H9 (cell line): ENCODE results near the gene DENND1A. TPM values are rescaled to one million over a fixed set of nuclear protein-coding genes. Genes with fewer than 3 reads are reported as not detected.

ENCODE experiments used
- DNase-seq: peaks from one replicate; pipeline ENCODE4 v3.0.0-alpha.2; 2017
- H2AFZ ChIP-seq: one replicate; pipeline ENCODE4 v1.6.1; 2013; ENCODE audit warnings: mild to moderate bottlenecking, low read length, control low read depth, moderate library complexity
- H2AK5ac ChIP-seq: 2 replicates; pipeline ENCODE4 v1.6.1; 2013; ENCODE audit warnings: low read length, control low read depth, mixed read lengths; ENCODE audit not compliant: insufficient read length
- H2BK120ac ChIP-seq: one replicate; pipeline ENCODE4 v1.6.1; 2013; ENCODE audit warnings: low read depth, mild to moderate bottlenecking, low read length, control low read depth, inconsistent platforms; ENCODE audit not compliant: poor library complexity, severe bottlenecking
- H2BK12ac ChIP-seq: 2 replicates; pipeline ENCODE4 v1.6.1; 2013; ENCODE audit warnings: low read length, control low read depth, mixed read lengths, low read depth; ENCODE audit not compliant: insufficient read length
- H2BK15ac ChIP-seq: 2 replicates; pipeline ENCODE4 v1.6.1; 2013; ENCODE audit warnings: low read depth, low read length, control low read depth
- H2BK20ac ChIP-seq: one replicate; pipeline ENCODE4 v1.6.1; 2013; ENCODE audit warnings: low read depth, mild to moderate bottlenecking, low read length, control low read depth, inconsistent platforms; ENCODE audit not compliant: poor library complexity, severe bottlenecking
- H2BK5ac ChIP-seq: 2 replicates; pipeline ENCODE4 v1.6.1; 2013; ENCODE audit warnings: low read length, control low read depth, mixed read lengths; ENCODE audit not compliant: insufficient read length
- H3K14ac ChIP-seq: 2 replicates; pipeline ENCODE4 v1.6.1; 2013; ENCODE audit warnings: low read length, control low read depth; ENCODE audit not compliant: insufficient read depth
- H3K18ac ChIP-seq: 2 replicates; pipeline ENCODE4 v1.6.1; 2013; ENCODE audit warnings: low read depth, mild to moderate bottlenecking, mixed read lengths, low read length, control low read depth; ENCODE audit not compliant: insufficient read length
- H3K23ac ChIP-seq: 2 replicates; pipeline ENCODE4 v1.6.1; 2013; ENCODE audit warnings: low read length, control low read depth, mixed read lengths, low read depth; ENCODE audit not compliant: insufficient read length
- H3K23me2 ChIP-seq: 2 replicates; pipeline ENCODE4 v1.6.1; 2013; ENCODE audit warnings: low read depth, mild to moderate bottlenecking, mixed read lengths, low read length, control low read depth; ENCODE audit not compliant: insufficient read length, poor library complexity, severe bottlenecking
- H3K27ac ChIP-seq: 2 replicates; pipeline ENCODE4 v1.5.1; 2013; ENCODE audit warnings: low read length, control low read depth, mixed read lengths, low read depth; ENCODE audit not compliant: insufficient read length
- H3K27me3 ChIP-seq: 2 replicates; pipeline ENCODE4 v1.6.1; 2013; ENCODE audit warnings: low read length, control low read depth, inconsistent platforms; ENCODE audit not compliant: insufficient read depth
- H3K4ac ChIP-seq: 2 replicates; pipeline ENCODE4 v1.6.1; 2013; ENCODE audit warnings: low read depth, mild to moderate bottlenecking, control low read depth, inconsistent platforms, low read length, moderate library complexity
- H3K4me1 ChIP-seq: 2 replicates; pipeline ENCODE4 v1.6.1; 2013; ENCODE audit warnings: low read length, control low read depth, inconsistent platforms; ENCODE audit not compliant: insufficient read depth
- H3K4me2 ChIP-seq: 2 replicates; pipeline ENCODE4 v1.6.1; 2013; ENCODE audit warnings: low read length, control low read depth, mixed read lengths; ENCODE audit not compliant: insufficient read length, insufficient read depth
- H3K56ac ChIP-seq: 2 replicates; pipeline ENCODE4 v1.6.1; 2013; ENCODE audit warnings: low read depth, mild to moderate bottlenecking, mixed read lengths, low read length, control low read depth; ENCODE audit not compliant: insufficient read length
- H3K79me1 ChIP-seq: 2 replicates; pipeline ENCODE4 v1.6.1; 2013; ENCODE audit warnings: low read depth, mild to moderate bottlenecking, moderate library complexity, low read length, control low read depth, inconsistent platforms; ENCODE audit not compliant: insufficient read depth, poor library complexity, severe bottlenecking
- H3K79me2 ChIP-seq: 2 replicates; pipeline ENCODE4 v1.6.1; 2013; ENCODE audit warnings: low read length, control low read depth, inconsistent platforms; ENCODE audit not compliant: insufficient read depth
- H3K9ac ChIP-seq: 2 replicates; pipeline ENCODE4 v1.6.1; 2013; ENCODE audit warnings: low read length, control low read depth, mixed read lengths; ENCODE audit not compliant: insufficient read length; ENCODE audit errors: extremely low read depth
- H3K9me3 ChIP-seq: one replicate; pipeline ENCODE4 v1.6.1; 2013; ENCODE audit warnings: low read depth, low read length, inconsistent platforms; ENCODE audit not compliant: control insufficient read depth
- H3T11ph ChIP-seq: one replicate; pipeline ENCODE4 v1.6.1; 2013; ENCODE audit warnings: mild to moderate bottlenecking, low read length, control low read depth, inconsistent platforms
- H4K20me1 ChIP-seq: one replicate; pipeline ENCODE4 v1.6.1; 2013; ENCODE audit not compliant: control insufficient read depth, insufficient read length, insufficient read depth
- H4K5ac ChIP-seq: 2 replicates; pipeline ENCODE4 v1.6.1; 2013; ENCODE audit warnings: low read depth, mild to moderate bottlenecking, mixed read lengths, low read length, control low read depth; ENCODE audit not compliant: insufficient read length
- H4K8ac ChIP-seq: replicated peaks from 2 replicates; pipeline ENCODE4 v1.6.1; 2013; ENCODE audit warnings: low read length, control low read depth, mixed read lengths, low read depth; ENCODE audit not compliant: insufficient read length
- H4K91ac ChIP-seq: 2 replicates; pipeline ENCODE4 v1.6.1; 2013; ENCODE audit warnings: low read depth, mild to moderate bottlenecking, moderate library complexity, mixed read lengths, low read length, control low read depth; ENCODE audit not compliant: insufficient read length
- H3K27ac Mint-ChIP-seq, 3 experiments: 2 replicates in 2 of 3; 3 replicates in 1 of 3; pipeline ENCODE4 v1.8.0; 2020 to 2021; ENCODE audit warnings: mixed read lengths in 3 of 3, mild to moderate bottlenecking in 1 of 3, moderate library complexity in 1 of 3
- H3K27me3 Mint-ChIP-seq: 2 replicates; pipeline ENCODE4 v1.8.0; 2021; ENCODE audit warnings: low read depth, mild to moderate bottlenecking, moderate library complexity, mixed read lengths
- H3K36me3 Mint-ChIP-seq, 3 experiments: 2 replicates in 2 of 3; 3 replicates in 1 of 3; pipeline ENCODE4 v1.8.0; 2020 to 2021; ENCODE audit warnings: low read depth in 3 of 3, mixed read lengths in 3 of 3; ENCODE audit not compliant: insufficient read depth in 1 of 3
- H3K4me1 Mint-ChIP-seq, 2 experiments: 2 replicates each; pipeline ENCODE4 v1.8.0; 2020; ENCODE audit warnings: mixed read lengths in 2 of 2
- H3K4me3 Mint-ChIP-seq, 2 experiments: 2 replicates in 1 of 2; 3 replicates in 1 of 2; pipeline ENCODE4 v1.8.0; 2020 to 2021; ENCODE audit warnings: mild to moderate bottlenecking in 2 of 2, mixed read lengths in 2 of 2, moderate library complexity in 1 of 2
- H3K9me3 Mint-ChIP-seq, 2 experiments: 2 replicates in 1 of 2; 3 replicates in 1 of 2; pipeline ENCODE4 v1.8.0; 2020; ENCODE audit warnings: mild to moderate bottlenecking in 2 of 2, mixed read lengths in 2 of 2, moderate library complexity in 1 of 2
- WGBS: extraction: QIAGEN DNeasy Blood & Tissue Kit; methylation state at CpG from one replicate; pipeline ENCODE4 v1.1.7; 2013; ENCODE audit warnings: missing lambda C conversion rate, low lambda C conversion rate, mixed read lengths; ENCODE audit not compliant: insufficient read length; ENCODE audit errors: extremely low coverage; 5-methylcytosine and 5-hydroxymethylcytosine counted together
- total RNA-seq: library from RNA; stranded (reverse); gene quantifications from 2 replicates; pipeline ENCODE4 v1.2.1, GENCODE V29; 2021
- TF ChIP-seq, protein P1 (sequence below): fragments of 200-600 bp; sonication (generic); conservative IDR thresholded peaks from 3 replicates; pipeline ENCODE4 v1.8.0; 2021; ENCODE audit warnings: antibody characterized with exemption, mild to moderate bottlenecking

Gene DENND1A
- total RNA-seq, 1 experiment from 2014 or later = 20.4 TPM

DNA sequence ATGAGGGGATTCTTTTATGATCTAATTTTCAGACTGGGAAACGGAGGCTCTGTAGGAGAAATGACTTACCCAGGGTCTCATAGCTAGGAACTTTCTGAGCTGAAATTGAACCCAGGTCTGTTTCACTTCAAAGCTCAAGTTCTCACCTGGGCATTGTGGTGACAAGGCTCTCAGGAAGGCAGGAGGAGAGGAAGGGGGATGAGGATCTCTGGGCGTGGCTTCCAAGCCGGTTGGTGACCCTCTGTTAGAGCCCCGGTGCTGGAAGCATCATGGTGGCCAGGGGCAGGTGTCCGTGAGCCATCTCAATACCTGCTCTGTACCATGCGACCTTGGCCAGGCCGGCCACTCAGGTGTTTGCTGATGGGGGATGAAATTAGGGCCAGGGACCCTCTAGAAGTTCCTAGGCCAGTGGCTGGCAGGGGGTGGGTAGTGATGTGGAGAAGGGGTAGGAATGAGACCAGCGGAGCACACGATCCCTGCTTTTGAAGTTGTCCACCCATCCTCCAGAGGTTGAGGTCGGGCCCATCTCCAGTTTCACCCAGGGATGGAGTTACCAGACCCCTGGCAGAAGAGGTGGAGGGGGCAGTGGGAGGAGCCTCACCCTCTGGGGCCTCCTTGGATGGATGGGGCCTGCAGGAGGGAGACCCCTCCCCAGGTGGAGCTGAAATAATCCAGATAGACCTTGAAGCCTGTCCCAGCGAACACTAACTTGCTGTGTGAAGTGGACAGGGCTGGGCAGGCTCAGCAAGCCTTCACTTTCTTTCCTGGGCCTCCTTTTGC, 568.0 kb downstream of the DENND1A start:
- Mint-ChIP-seq H3K36me3 (no peaks in the 10 kb centered on the region; a peak in 2 of 7 replicates), H3K9me3 (no peaks in the 10 kb centered on the region), H3K27me3 (peaks cover 13% of the 10 kb centered on the region), H3K27ac (peak overlapping the region in 1 of 3 experiments; percentile 42; a peak in 2 of 7 replicates), H3K4me1 (peaks cover 55 to 75% of the 10 kb centered on the region in 2 experiments), H3K4me3 (peak overlapping the region in 1 of 2 experiments; percentile 53; a peak in 3 of 5 replicates)
- no peaks in the 10 kb centered on the region; the same call in 1 of the 2 replicates for H3K27me3 ChIP-seq
- H3K4ac ChIP-seq = no peak overlapping the region
- no CpG with 5 or more reads among the region's 11 CpGs for WGBS
- H3K18ac ChIP-seq = no peak overlapping the region
- no peak overlapping the region for H3K56ac ChIP-seq
- H3K9me3 ChIP-seq = no peaks in the 10 kb centered on the region
- H4K91ac ChIP-seq = no peak overlapping the region
- H4K5ac ChIP-seq = no peak overlapping the region
- H2BK15ac ChIP-seq = no peak overlapping the region
- H3K14ac ChIP-seq = no peak overlapping the region; the same call in 1 of the 2 replicates
- H3K23me2 ChIP-seq = no peaks in the 10 kb centered on the region
- peak; percentile 36 for DNase-seq
- H2BK5ac ChIP-seq = no peak overlapping the region
- peaks cover 12% of the 10 kb centered on the region; the same call in 1 of the 2 replicates for H3K4me1 ChIP-seq
- no peak overlapping the region for H3K23ac ChIP-seq
- no peak overlapping the region for H3K27ac ChIP-seq
- no peaks in the 10 kb centered on the region for H3K79me1 ChIP-seq
- H3K4me2 ChIP-seq = no peak overlapping the region
- no peak overlapping the region for H2BK20ac ChIP-seq
- H3K9ac ChIP-seq = no peak overlapping the region
- no peak overlapping the region for H2BK120ac ChIP-seq
- H4K20me1 ChIP-seq = no peaks in the 10 kb centered on the region
- no peaks in the 10 kb centered on the region for H3K79me2 ChIP-seq
- no peak overlapping the region for H2BK12ac ChIP-seq
- H3T11ph ChIP-seq = no peak overlapping the region
- no peak overlapping the region for H2AFZ ChIP-seq
- TF ChIP-seq, protein P1, sequence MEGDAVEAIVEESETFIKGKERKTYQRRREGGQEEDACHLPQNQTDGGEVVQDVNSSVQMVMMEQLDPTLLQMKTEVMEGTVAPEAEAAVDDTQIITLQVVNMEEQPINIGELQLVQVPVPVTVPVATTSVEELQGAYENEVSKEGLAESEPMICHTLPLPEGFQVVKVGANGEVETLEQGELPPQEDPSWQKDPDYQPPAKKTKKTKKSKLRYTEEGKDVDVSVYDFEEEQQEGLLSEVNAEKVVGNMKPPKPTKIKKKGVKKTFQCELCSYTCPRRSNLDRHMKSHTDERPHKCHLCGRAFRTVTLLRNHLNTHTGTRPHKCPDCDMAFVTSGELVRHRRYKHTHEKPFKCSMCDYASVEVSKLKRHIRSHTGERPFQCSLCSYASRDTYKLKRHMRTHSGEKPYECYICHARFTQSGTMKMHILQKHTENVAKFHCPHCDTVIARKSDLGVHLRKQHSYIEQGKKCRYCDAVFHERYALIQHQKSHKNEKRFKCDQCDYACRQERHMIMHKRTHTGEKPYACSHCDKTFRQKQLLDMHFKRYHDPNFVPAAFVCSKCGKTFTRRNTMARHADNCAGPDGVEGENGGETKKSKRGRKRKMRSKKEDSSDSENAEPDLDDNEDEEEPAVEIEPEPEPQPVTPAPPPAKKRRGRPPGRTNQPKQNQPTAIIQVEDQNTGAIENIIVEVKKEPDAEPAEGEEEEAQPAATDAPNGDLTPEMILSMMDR = no peak
- H4K8ac ChIP-seq = no peak overlapping the region
- H2AK5ac ChIP-seq = no peak overlapping the region
